Trophoblast cell (in vitro differentiated cells and primary cell): Measurements from ENCODE around the gene SCAANT1.
A peak's percentile ranks its signal among the peaks of the same experiment; 100 is the strongest.

Source experiments
- DNase-seq, 2 donors: peaks; one replicate each; pipeline ENCODE4 v3.0.0-alpha.2; 2016
- H2AFZ ChIP-seq: 2 replicates; pipeline ENCODE4 v1.6.1; 2013; ENCODE audit warnings: low read length, moderate library complexity, mild to moderate bottlenecking; ENCODE audit not compliant: insufficient read depth, poor library complexity
- H2AK5ac ChIP-seq: 2 replicates; pipeline ENCODE4 v1.6.1; 2013; ENCODE audit warnings: mild to moderate bottlenecking, low read length
- H2BK120ac ChIP-seq: 2 replicates; pipeline ENCODE4 v1.6.1; 2013; ENCODE audit warnings: low read length, mild to moderate bottlenecking, moderate library complexity; ENCODE audit not compliant: insufficient read depth, poor library complexity
- H2BK12ac ChIP-seq: 2 replicates; pipeline ENCODE4 v1.6.1; 2013; ENCODE audit warnings: mild to moderate bottlenecking, low read length, moderate library complexity
- H2BK5ac ChIP-seq: 2 replicates; pipeline ENCODE4 v1.6.1; 2013; ENCODE audit warnings: low read length, low read depth, moderate library complexity, mild to moderate bottlenecking; ENCODE audit not compliant: poor library complexity
- H3K14ac ChIP-seq: 2 replicates; pipeline ENCODE4 v1.6.1; 2013; ENCODE audit warnings: mild to moderate bottlenecking, low read length
- H3K18ac ChIP-seq: 2 replicates; pipeline ENCODE4 v1.6.1; 2013; ENCODE audit warnings: mild to moderate bottlenecking, low read length
- H3K23ac ChIP-seq: 2 replicates; pipeline ENCODE4 v1.6.1; 2013; ENCODE audit warnings: low read length
- H3K27ac ChIP-seq: 2 replicates; pipeline ENCODE4 v1.5.1; 2013; ENCODE audit warnings: low read depth, mild to moderate bottlenecking, inconsistent platforms, low read length, moderate library complexity
- H3K27me3 ChIP-seq: 2 replicates; pipeline ENCODE4 v1.6.1; 2013; ENCODE audit warnings: inconsistent platforms, mild to moderate bottlenecking, low read length, moderate library complexity; ENCODE audit not compliant: insufficient read depth
- H3K36me3 ChIP-seq, 2 experiments: 1 replicate in 1 of 2; 2 replicates in 1 of 2; pipeline ENCODE4 v1.6.1; 2013; ENCODE audit warnings: low read length in 2 of 2, mild to moderate bottlenecking in 2 of 2, moderate library complexity in 1 of 2; ENCODE audit not compliant: insufficient read depth in 2 of 2, control insufficient read depth in 1 of 2
- H3K4ac ChIP-seq: 2 replicates; pipeline ENCODE4 v1.6.1; 2013; ENCODE audit warnings: low read depth, mild to moderate bottlenecking, low read length, moderate library complexity
- H3K4me1 ChIP-seq, 2 experiments: 1 replicate in 1 of 2; 2 replicates in 1 of 2; pipeline ENCODE4 v1.6.1; 2013; ENCODE audit warnings: low read length in 2 of 2, mild to moderate bottlenecking in 2 of 2, moderate library complexity in 1 of 2; ENCODE audit not compliant: insufficient read depth in 2 of 2, control insufficient read depth in 1 of 2
- H3K4me2 ChIP-seq: 2 replicates; pipeline ENCODE4 v1.6.1; 2013; ENCODE audit warnings: inconsistent platforms, mild to moderate bottlenecking, low read length, moderate library complexity
- H3K4me3 ChIP-seq: 2 replicates; pipeline ENCODE4 v1.5.1; 2013; ENCODE audit warnings: mild to moderate bottlenecking, low read depth, low read length, inconsistent platforms
- H3K79me1 ChIP-seq: one replicate; pipeline ENCODE4 v1.6.1; 2013; ENCODE audit warnings: low read length
- H3K79me2 ChIP-seq: 2 replicates; pipeline ENCODE4 v1.6.1; 2013; ENCODE audit warnings: low read length, mild to moderate bottlenecking; ENCODE audit not compliant: control insufficient read depth, insufficient read depth, poor library complexity
- H3K9ac ChIP-seq: 2 replicates; pipeline ENCODE4 v1.6.1; 2013; ENCODE audit warnings: mild to moderate bottlenecking, low read length
- H3K9me3 ChIP-seq: 2 replicates; pipeline ENCODE4 v1.6.1; 2013; ENCODE audit warnings: low read depth, mild to moderate bottlenecking, control low read depth, inconsistent platforms, low read length; ENCODE audit not compliant: insufficient read depth
- H4K12ac ChIP-seq: 2 replicates; pipeline ENCODE4 v1.6.1; 2013; ENCODE audit warnings: low read depth, mild to moderate bottlenecking, low read length, moderate library complexity
- H4K8ac ChIP-seq: 2 replicates; pipeline ENCODE4 v1.6.1; 2013; ENCODE audit warnings: low read depth, mild to moderate bottlenecking, low read length, moderate library complexity
- H4K91ac ChIP-seq: one replicate; pipeline ENCODE4 v1.6.1; 2013; ENCODE audit warnings: low read depth, mild to moderate bottlenecking, low read length, moderate library complexity
- WGBS: extraction: QIAGEN DNeasy Blood & Tissue Kit; methylation state at CpG from one replicate; pipeline ENCODE4 v1.1.7; 2013; ENCODE audit warnings: missing lambda C conversion rate; ENCODE audit not compliant: insufficient read length, insufficient coverage; ENCODE audit errors: extremely low coverage; 5-methylcytosine and 5-hydroxymethylcytosine counted together

SCAANT1 gene

DNA sequence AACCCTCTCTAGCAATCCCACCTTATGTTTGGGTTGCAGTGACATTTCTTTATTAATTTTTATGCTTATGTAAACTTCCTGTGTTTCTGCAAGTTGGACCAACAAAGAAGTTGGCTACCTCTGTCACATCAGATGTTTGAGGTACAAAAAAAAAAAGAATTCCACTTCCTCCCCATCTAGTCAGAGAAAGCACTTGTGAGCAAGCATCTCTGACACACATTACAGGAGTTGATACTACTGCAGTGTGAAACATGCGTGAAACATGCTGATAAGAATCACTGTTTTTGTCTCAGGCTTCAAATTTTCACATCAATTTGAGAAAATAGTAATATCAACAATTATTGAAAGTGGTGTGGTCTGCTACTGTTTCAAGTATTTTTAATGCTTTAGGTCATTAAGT lies 1.3 kb downstream of the SCAANT1 start:
- Histone ChIP-seq H4K8ac (no peak overlapping the region), H2BK5ac (no peak overlapping the region), H2BK120ac (no peak overlapping the region), H3K23ac (no peak overlapping the region), H3K79me1 (peaks cover 12% of the 10 kb centered on the region), H3K4me3 (no peak overlapping the region), H4K12ac (no peak overlapping the region), H3K4me1 (peaks cover 2 to 4% of the 10 kb centered on the region in 2 experiments), H4K91ac (no peak overlapping the region), H3K18ac (no peak overlapping the region), H3K9me3 (no peaks in the 10 kb centered on the region), H3K9ac (no peak overlapping the region), H3K79me2 (peaks cover 12% of the 10 kb centered on the region), H2AK5ac (no peak overlapping the region), H3K4ac (no peak overlapping the region), H2AFZ (no peak overlapping the region), H3K36me3 (peaks cover 8 to 11% of the 10 kb centered on the region in 2 experiments), H3K14ac (no peak overlapping the region), H3K27ac (no peak overlapping the region), H3K27me3 (no peaks in the 10 kb centered on the region), H2BK12ac (no peak overlapping the region), H3K4me2 (peak overlapping the region; percentile 66)
- no CpG with 5 or more reads among the region's 1 CpG for WGBS
- no peak for DNase-seq

GRCh38 chr3:63910001-63910400 lies 2.2 kb downstream of the SCAANT1 start:
- Histone ChIP-seq H3K9me3 (no peaks in the 10 kb centered on the region), H3K36me3 (peaks cover 5% of the 10 kb centered on the region in 2 experiments), H3K4me2 (no peak overlapping the region), H2BK12ac (no peak overlapping the region), H2AFZ (no peak overlapping the region), H2AK5ac (no peak overlapping the region), H3K27me3 (no peaks in the 10 kb centered on the region), H3K27ac (no peak overlapping the region), H3K23ac (no peak overlapping the region), H4K12ac (no peak overlapping the region), H4K91ac (no peak overlapping the region), H3K79me2 (peaks cover 12% of the 10 kb centered on the region), H4K8ac (no peak overlapping the region), H3K4me3 (no peak overlapping the region), H3K4ac (no peak overlapping the region), H3K14ac (no peak overlapping the region), H3K4me1 (peaks cover 2 to 4% of the 10 kb centered on the region in 2 experiments), H3K79me1 (peaks cover 12% of the 10 kb centered on the region), H3K9ac (no peak overlapping the region), H2BK120ac (no peak overlapping the region), H3K18ac (no peak overlapping the region), H2BK5ac (no peak overlapping the region)
- WGBS: no CpG with 5 or more reads among the region's 4 CpGs
- DNase-seq: no peak

DNA sequence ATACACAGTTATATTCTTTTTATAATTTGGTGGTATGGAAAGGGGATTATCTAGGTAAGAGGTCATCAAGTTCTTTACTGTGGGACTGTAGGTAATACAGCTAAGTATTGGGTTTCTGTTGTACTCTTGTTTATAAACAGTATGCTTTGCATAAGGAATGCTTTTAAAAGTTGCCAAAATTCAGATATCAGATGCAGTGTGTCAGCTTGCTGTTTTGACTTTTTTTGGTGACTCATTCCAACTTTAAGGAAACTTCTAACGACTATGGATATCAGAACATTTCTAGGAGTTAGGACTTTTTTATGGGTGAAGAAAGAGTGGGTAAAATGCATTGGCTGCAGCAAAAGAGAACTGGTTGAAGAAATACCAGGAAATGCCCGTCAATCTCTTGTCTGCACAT lies 2.8 kb downstream of the SCAANT1 start:
- H4K8ac ChIP-seq: no peak overlapping the region
- peaks cover 2 to 4% of the 10 kb centered on the region in 2 experiments for H3K4me1 ChIP-seq
- H3K4ac ChIP-seq: no peak overlapping the region
- H3K23ac ChIP-seq: no peak overlapping the region
- no peaks in the 10 kb centered on the region for H3K9me3 ChIP-seq
- H2BK120ac ChIP-seq: no peak overlapping the region
- H3K9ac ChIP-seq: no peak overlapping the region
- peaks cover 12% of the 10 kb centered on the region for H3K79me1 ChIP-seq
- H3K27me3 ChIP-seq: no peaks in the 10 kb centered on the region
- no peak overlapping the region for H3K4me3 ChIP-seq
- no peak for DNase-seq
- H3K27ac ChIP-seq: no peak overlapping the region
- no CpG with 5 or more reads among the region's 2 CpGs for WGBS
- H2BK5ac ChIP-seq: no peak overlapping the region
- peaks cover 12% of the 10 kb centered on the region for H3K79me2 ChIP-seq
- H3K4me2 ChIP-seq: no peak overlapping the region
- no peak overlapping the region for H2AFZ ChIP-seq
- no peak overlapping the region for H2BK12ac ChIP-seq
- no peak overlapping the region for H3K18ac ChIP-seq
- H3K36me3 ChIP-seq: peaks cover 2% of the 10 kb centered on the region in 2 experiments
- no peak overlapping the region for H4K12ac ChIP-seq
- H4K91ac ChIP-seq: no peak overlapping the region
- H3K14ac ChIP-seq: no peak overlapping the region
- no peak overlapping the region for H2AK5ac ChIP-seq

DNA sequence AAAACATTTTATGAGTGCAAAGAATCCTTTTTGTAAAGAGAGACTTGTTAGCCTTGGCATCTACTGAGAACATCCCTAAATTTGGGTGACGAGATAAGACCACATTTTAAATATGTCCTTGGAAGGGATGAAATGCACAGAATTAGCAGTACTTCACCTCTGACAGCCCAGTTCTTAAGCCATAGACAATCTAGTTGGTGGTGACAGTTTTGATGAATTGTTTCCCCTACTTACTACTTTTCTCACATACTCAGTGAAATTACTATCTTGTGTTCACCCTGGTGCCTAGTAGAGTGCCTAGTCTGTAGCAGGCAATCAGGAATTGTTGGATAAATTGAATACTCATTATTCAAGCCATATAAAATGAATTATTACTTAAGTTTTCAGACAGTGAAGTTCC lies 3.4 kb downstream of the SCAANT1 start:
- H4K91ac ChIP-seq: no peak overlapping the region
- H3K79me1 ChIP-seq: peaks cover 12% of the 10 kb centered on the region
- no peaks in the 10 kb centered on the region for H3K27me3 ChIP-seq
- no peak overlapping the region for H3K9ac ChIP-seq
- H2AFZ ChIP-seq: no peak overlapping the region
- no peak overlapping the region for H2BK120ac ChIP-seq
- no peak overlapping the region for H2BK12ac ChIP-seq
- peaks cover 0 to 4% of the 10 kb centered on the region in 2 experiments for H3K36me3 ChIP-seq
- H3K4me3 ChIP-seq: no peak overlapping the region
- no peak overlapping the region for H4K12ac ChIP-seq
- peaks cover 12% of the 10 kb centered on the region for H3K79me2 ChIP-seq
- no peak overlapping the region for H3K23ac ChIP-seq
- no peak overlapping the region for H3K27ac ChIP-seq
- H3K4me1 ChIP-seq: peaks cover 2 to 4% of the 10 kb centered on the region in 2 experiments
- no peak overlapping the region for H2BK5ac ChIP-seq
- H3K14ac ChIP-seq: no peak overlapping the region
- no peak overlapping the region for H3K18ac ChIP-seq
- no CpG with 5 or more reads among the region's 1 CpG for WGBS
- H3K4me2 ChIP-seq: no peak overlapping the region
- no peak overlapping the region for H3K4ac ChIP-seq
- no peak for DNase-seq
- no peak overlapping the region for H4K8ac ChIP-seq
- no peak overlapping the region for H2AK5ac ChIP-seq
- H3K9me3 ChIP-seq: no peaks in the 10 kb centered on the region
